ENCODE data around the gene ZFP36L2. TPM values are rescaled to one million over a fixed set of nuclear protein-coding genes. Genes with fewer than 3 reads are reported as not detected.
"Not testable (repeated sequence)": the region's sequence is repeated elsewhere in the genome, so short reads cannot be mapped to it uniquely, and the experiment has no call there.

Gene ZFP36L2
- total and polyA plus RNA-seq, 7 experiments from 2014 or later = 231 to 747 (median 389) TPM

DNA sequence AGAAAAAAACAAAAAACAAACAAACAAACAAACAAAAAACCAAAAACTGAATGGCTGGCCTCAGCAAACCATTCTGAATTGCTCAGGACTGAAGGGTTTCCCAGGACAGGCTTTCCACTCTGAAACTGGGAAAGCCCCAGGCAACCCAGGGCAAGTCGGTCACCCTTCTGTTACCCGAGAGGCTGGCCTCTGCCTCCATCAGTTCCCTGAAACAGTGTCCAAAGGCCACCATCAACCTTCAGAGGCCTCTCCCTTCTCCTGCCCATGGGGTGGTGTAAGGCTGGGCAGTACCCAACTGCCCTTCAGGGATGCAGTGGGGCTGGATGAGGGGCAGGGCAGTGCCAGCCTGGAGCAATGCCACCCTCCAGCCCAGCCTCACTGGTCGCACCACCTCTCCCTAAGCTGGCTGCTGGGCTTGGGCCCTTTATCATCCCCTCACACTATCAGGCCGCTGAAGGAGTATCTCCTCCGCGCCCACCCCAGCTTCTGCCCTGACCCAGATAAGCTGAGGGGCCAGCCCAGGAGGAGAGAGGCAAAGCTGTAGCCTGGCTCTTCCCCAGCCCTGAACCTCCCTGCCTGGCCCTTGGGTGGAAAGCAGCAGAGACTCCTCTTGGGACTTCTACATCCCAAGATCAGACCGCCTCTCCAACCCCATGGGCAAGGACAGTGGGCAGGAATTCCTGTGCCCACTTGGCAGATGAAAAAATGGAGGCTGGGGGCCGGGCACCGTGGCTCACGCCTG, 35.9 kb downstream of the ZFP36L2 start:
- Histone ChIP-seq H3K4me3 (ENCODE audit: low read length) (no peak overlapping the region), H3K27me3 (ENCODE audit: control insufficient read depth in 2 of 2, insufficient read depth in 2 of 2, low read length in 2 of 2) (no peaks in the 10 kb centered on the region), H3K9me3 (ENCODE audit: control insufficient read depth in 2 of 3, low read length in 3 of 3) (no peaks in the 10 kb centered on the region), H3K4me1 (ENCODE audit: control insufficient read depth in 2 of 2, insufficient read depth in 2 of 2, low read length in 2 of 2) (peaks cover 42 to 78% of the 10 kb centered on the region in 2 donors), H3K27ac (ENCODE audit: low read depth, low read length) (no peak overlapping the region), H3K36me3 (ENCODE audit: control insufficient read depth in 2 of 3, insufficient read depth in 3 of 3, low read length in 3 of 3) (no peaks in the 10 kb centered on the region)
- H3K36me3 Mint-ChIP-seq = peaks cover 0 to 5% (median 0%) of the 10 kb centered on the region in 5 donors
- H3K27ac Mint-ChIP-seq = peak overlapping the region in 5 of 9 donors; percentile 17 to 69 (median 66)
- POLR2A ChIA-PET = interaction anchor here (12.3 to 13.1 kb wide), 3 partner anchors 15 to 60 kb away, joined by 120 to 543 read pairs (median 531); partner anchors contain the start of gene ZFP36L2
- H3K4me1 Mint-ChIP-seq = peaks cover 37 to 88% (median 61%) of the 10 kb centered on the region in 7 donors
- CTCF ChIA-PET = no interaction called here
- no peak overlapping the region for H3K4me3 Mint-ChIP-seq
- DNase-seq (no peak), ATAC-seq (no peak)
- H3K9me3 Mint-ChIP-seq = no peaks in the 10 kb centered on the region
- intact Hi-C loops (cut with micrococcal nuclease) = no loop called here
- no peaks in the 10 kb centered on the region for H3K27me3 Mint-ChIP-seq

DNA sequence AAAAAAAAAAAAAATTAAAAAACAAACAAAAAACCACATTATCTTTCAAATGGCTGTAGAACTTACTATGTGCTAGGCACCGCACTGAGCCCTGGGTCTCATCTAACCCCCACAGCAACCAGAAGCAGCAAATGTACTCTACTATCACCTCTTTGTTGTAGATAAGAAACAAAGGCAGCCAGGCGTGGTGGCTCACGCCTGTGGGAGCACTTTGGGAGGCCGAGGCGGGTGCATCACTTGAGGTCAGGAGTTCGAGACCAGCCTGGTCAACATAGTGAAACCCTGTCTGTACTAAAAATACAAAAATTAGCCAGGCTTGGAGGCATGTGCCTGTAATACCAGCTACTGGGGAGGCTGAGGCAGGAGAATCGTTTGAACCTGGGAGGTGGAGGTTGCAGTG, 36.5 kb downstream of the ZFP36L2 start:
- ChIA-PET CTCF (interaction anchor here (3.3 kb wide), 1 partner anchor 15 kb away, joined by 12 read pairs; no protein-coding TSS in a partner anchor), POLR2A (interaction anchor here (0.6 to 13.1 kb wide), 4 partner anchors 15 to 59 kb away, joined by 3 to 543 read pairs (median 326); partner anchors contain the start of gene ZFP36L2)
- H3K27me3 Mint-ChIP-seq; H3K36me3 ChIP-seq (ENCODE audit: control insufficient read depth in 2 of 3, insufficient read depth in 3 of 3, low read length in 3 of 3); H3K9me3 Mint-ChIP-seq; intact Hi-C loops (cut with micrococcal nuclease); ATAC-seq; H3K27ac ChIP-seq (ENCODE audit: low read depth, low read length); DNase-seq; H3K4me3 Mint-ChIP-seq; H3K4me3 ChIP-seq (ENCODE audit: low read length); H3K9me3 ChIP-seq (ENCODE audit: control insufficient read depth in 2 of 3, low read length in 3 of 3); H3K36me3 Mint-ChIP-seq; H3K27me3 ChIP-seq (ENCODE audit: control insufficient read depth in 2 of 2, insufficient read depth in 2 of 2, low read length in 2 of 2): not testable (repeated sequence)
- Mint-ChIP-seq H3K27ac (peak overlapping the region in 6 of 9 donors; percentile 32 to 69 (median 55)), H3K4me1 (peaks cover 35 to 88% (median 66%) of the 10 kb centered on the region in 7 donors)
- peaks cover 37 to 77% of the 10 kb centered on the region in 2 donors for H3K4me1 ChIP-seq (ENCODE audit: control insufficient read depth in 2 of 2, insufficient read depth in 2 of 2, low read length in 2 of 2)

DNA sequence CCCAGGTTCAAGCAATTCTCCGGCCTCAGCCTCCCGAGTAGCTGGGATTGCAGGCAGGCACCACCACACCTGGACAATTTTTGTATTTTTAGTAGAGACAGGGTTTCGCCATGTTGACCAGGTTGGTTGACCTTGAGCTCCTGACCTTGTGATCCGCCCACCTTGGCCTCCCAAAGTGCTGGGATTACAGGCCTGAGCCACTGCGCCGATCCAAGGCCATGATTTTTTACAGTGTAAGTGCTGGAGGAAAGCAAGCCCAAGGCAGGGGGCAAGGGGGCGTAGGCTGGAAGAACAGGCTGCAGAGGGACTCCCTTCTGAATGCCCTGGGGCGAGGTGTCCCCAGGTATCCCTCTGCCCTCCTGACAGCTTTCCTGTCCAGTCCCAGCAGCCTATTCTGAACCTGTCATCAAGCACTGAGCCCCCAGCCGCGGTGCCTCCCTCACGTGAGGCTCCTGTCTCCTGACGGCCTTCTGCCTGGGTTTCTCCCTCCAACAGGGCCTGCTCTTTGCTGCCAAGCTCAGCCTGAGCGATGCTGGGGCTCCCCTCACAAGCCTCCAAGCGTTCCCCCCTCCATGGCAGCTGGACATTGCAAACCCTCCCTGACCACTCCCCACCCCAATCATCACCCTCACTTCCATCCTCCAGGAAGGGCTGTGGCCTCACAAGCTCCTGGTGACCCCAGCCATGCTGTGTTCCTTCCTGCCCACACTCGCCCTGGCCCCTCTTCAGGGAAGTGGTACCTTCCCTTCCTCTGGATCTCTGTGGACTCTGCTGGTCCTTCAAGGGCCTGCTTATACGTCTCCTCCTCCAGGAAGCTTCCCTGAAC, 37.6 kb downstream of the ZFP36L2 start:
- no peaks in the 10 kb centered on the region for H3K9me3 Mint-ChIP-seq
- POLR2A ChIA-PET = interaction anchor here (0.6 to 13.1 kb wide), 7 partner anchors 8 to 58 kb away, joined by 3 to 543 read pairs (median 20); partner anchors contain the start of gene ZFP36L2
- Histone ChIP-seq H3K36me3 (ENCODE audit: control insufficient read depth in 2 of 3, insufficient read depth in 3 of 3, low read length in 3 of 3) (no peaks in the 10 kb centered on the region), H3K27ac (ENCODE audit: low read depth, low read length) (no peak overlapping the region), H3K9me3 (ENCODE audit: control insufficient read depth in 2 of 3, low read length in 3 of 3) (no peaks in the 10 kb centered on the region), H3K4me1 (ENCODE audit: control insufficient read depth in 2 of 2, insufficient read depth in 2 of 2, low read length in 2 of 2) (peaks cover 26 to 77% of the 10 kb centered on the region in 2 donors), H3K27me3 (ENCODE audit: control insufficient read depth in 2 of 2, insufficient read depth in 2 of 2, low read length in 2 of 2) (no peaks in the 10 kb centered on the region), H3K4me3 (ENCODE audit: low read length) (no peak overlapping the region)
- ATAC-seq (no peak), DNase-seq (no peak)
- intact Hi-C loops (cut with micrococcal nuclease) = no loop called here
- H3K4me3 Mint-ChIP-seq = peak overlapping the region in 4 of 10 donors; percentile 15 to 37 (median 30)
- peaks cover 0 to 4% (median 0%) of the 10 kb centered on the region in 5 donors for H3K36me3 Mint-ChIP-seq
- no peaks in the 10 kb centered on the region for H3K27me3 Mint-ChIP-seq
- H3K27ac Mint-ChIP-seq = peak overlapping the region in 6 of 9 donors; percentile 45 to 88 (median 81)
- CTCF ChIA-PET = interaction anchor here (1.1 to 3.3 kb wide), 3 partner anchors 11 to 16 kb away, joined by 6 to 12 read pairs (median 8); no protein-coding TSS in a partner anchor
- peaks cover 35 to 88% (median 68%) of the 10 kb centered on the region in 7 donors for H3K4me1 Mint-ChIP-seq

DNA sequence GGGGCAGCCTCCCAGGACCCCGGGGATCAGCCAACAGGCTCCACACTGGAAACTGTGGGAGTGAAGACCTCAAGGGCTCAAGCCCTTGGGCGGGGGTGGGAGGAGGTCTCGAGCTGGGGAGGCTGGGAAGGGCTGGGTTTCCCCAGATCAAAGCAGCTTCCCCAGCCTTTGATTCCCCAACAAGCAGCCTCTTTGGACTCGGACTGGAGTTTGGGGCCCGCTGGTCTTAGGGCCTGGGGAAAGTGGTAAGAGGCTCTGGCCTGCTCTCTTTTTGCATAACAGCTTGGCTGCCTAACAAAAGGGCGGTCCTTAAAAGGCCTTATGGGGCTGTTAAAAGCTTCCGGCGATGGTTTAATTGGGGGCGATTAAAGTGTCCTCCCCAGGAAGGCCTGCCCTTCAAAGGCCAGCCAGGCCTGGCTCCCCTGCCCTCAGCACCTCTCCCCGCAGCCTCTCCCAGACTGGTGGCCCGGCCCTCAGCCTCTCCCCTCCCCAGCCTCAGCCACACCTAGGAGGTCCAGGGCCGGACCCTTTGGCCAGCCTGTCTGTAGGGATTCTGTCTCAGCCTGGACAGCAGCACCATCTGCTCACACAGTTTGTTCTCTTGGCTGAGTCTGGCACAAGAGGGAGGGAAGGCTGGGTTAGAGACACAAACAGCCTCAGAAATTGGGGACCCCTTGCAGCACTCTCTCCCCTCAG, 39.6 kb downstream of the ZFP36L2 start:
- H3K27me3 Mint-ChIP-seq = no peaks in the 10 kb centered on the region
- Histone ChIP-seq H3K4me3 (ENCODE audit: low read length) (no peak overlapping the region), H3K4me1 (ENCODE audit: control insufficient read depth in 2 of 2, insufficient read depth in 2 of 2, low read length in 2 of 2) (peaks cover 7 to 61% of the 10 kb centered on the region in 2 donors), H3K36me3 (ENCODE audit: control insufficient read depth in 2 of 3, insufficient read depth in 3 of 3, low read length in 3 of 3) (no peaks in the 10 kb centered on the region), H3K27ac (ENCODE audit: low read depth, low read length) (no peak overlapping the region), H3K27me3 (ENCODE audit: control insufficient read depth in 2 of 2, insufficient read depth in 2 of 2, low read length in 2 of 2) (no peaks in the 10 kb centered on the region), H3K9me3 (ENCODE audit: control insufficient read depth in 2 of 3, low read length in 3 of 3) (no peaks in the 10 kb centered on the region)
- DNase-seq (no peak), ATAC-seq (no peak)
- ChIA-PET CTCF (interaction anchor here (0.6 to 3.3 kb wide), 3 partner anchors 12 to 53 kb away, joined by 3 to 12 read pairs (median 7); no protein-coding TSS in a partner anchor), POLR2A (interaction anchor here (0.7 to 13.1 kb wide), 9 partner anchors 10 to 410 kb away, joined by 3 to 543 read pairs (median 5); partner anchors contain the start of gene ZFP36L2)
- H3K27ac Mint-ChIP-seq = peak overlapping the region in 8 of 9 donors; percentile 38 to 88 (median 79)
- H3K4me3 Mint-ChIP-seq = peak overlapping the region in 5 of 10 donors; percentile 7 to 41 (median 32)
- H3K36me3 Mint-ChIP-seq = peaks cover 0 to 3% (median 0%) of the 10 kb centered on the region in 5 donors
- peaks cover 30 to 72% (median 52%) of the 10 kb centered on the region in 7 donors for H3K4me1 Mint-ChIP-seq
- intact Hi-C loops (cut with micrococcal nuclease) = no loop called here
- no peaks in the 10 kb centered on the region for H3K9me3 Mint-ChIP-seq

DNA sequence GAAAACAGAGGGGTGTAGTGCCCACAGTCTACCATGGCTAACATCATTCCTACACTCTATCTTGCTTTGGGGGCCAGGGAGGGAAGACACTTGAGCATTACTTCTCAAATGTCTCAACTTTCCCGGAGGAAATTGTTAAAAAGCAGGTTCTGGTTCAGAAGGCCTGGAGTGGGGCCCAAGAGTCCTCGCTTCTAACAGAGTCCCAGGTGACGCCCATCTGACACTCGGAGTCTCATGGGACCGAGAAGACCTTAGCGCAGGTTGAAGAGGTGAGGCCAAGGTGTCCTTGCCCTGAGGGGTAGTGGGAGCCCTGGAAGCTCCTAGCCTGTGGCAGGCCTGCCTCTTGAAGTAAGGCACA, 40.1 kb downstream of the ZFP36L2 start:
- H3K36me3 ChIP-seq (ENCODE audit: control insufficient read depth in 2 of 3, insufficient read depth in 3 of 3, low read length in 3 of 3) = no peaks in the 10 kb centered on the region
- CTCF ChIA-PET = interaction anchor here (0.6 to 3.3 kb wide), 3 partner anchors 11 to 35 kb away, joined by 3 to 12 read pairs (median 3); no protein-coding TSS in a partner anchor
- peak overlapping the region in 3 of 10 donors; percentile 7 to 27 (median 16) for H3K4me3 Mint-ChIP-seq
- peaks cover 2 to 7% (median 4%) of the 10 kb centered on the region in 5 donors for H3K36me3 Mint-ChIP-seq
- H3K27ac Mint-ChIP-seq = peak overlapping the region in 7 of 9 donors; percentile 5 to 88 (median 56)
- ATAC-seq (no peak), DNase-seq (no peak)
- POLR2A ChIA-PET = interaction anchor here (0.7 to 13.1 kb wide), 9 partner anchors 8 to 410 kb away, joined by 3 to 543 read pairs (median 5); partner anchors contain the start of gene ZFP36L2
- H3K4me3 ChIP-seq (ENCODE audit: low read length) = no peak overlapping the region
- H3K27me3 Mint-ChIP-seq = no peaks in the 10 kb centered on the region
- H3K27ac ChIP-seq (ENCODE audit: low read depth, low read length) = no peak overlapping the region
- H3K4me1 ChIP-seq (ENCODE audit: control insufficient read depth in 2 of 2, insufficient read depth in 2 of 2, low read length in 2 of 2) = peaks cover 3 to 56% of the 10 kb centered on the region in 2 donors
- H3K27me3 ChIP-seq (ENCODE audit: control insufficient read depth in 2 of 2, insufficient read depth in 2 of 2, low read length in 2 of 2) = no peaks in the 10 kb centered on the region
- H3K9me3 Mint-ChIP-seq = peaks cover 0 to 2% (median 0%) of the 10 kb centered on the region in 11 donors
- intact Hi-C loops (cut with micrococcal nuclease) = no loop called here
- H3K9me3 ChIP-seq (ENCODE audit: control insufficient read depth in 2 of 3, low read length in 3 of 3) = no peaks in the 10 kb centered on the region
- H3K4me1 Mint-ChIP-seq = peaks cover 29 to 71% (median 52%) of the 10 kb centered on the region in 7 donors
